Anterior cingulate cortex (tissue), 58 donors: ENCODE results near the gene LAIR1.
A peak's percentile ranks its signal among the peaks of the same experiment; 100 is the strongest.
"Not testable (repeated sequence)": the region's sequence is repeated elsewhere in the genome, so short reads cannot be mapped to it uniquely, and the experiment has no call there.

Source experiments
- DNase-seq, 58 donors: peaks; one replicate each; lab custom pipeline; 2025; lab: John Stamatoyannopoulos, UW

LAIR1 gene

GRCh38 chr19:54379187-54379678 is 14.5 kb upstream of the LAIR1 start:
- peak in 1 of 58 donors; percentile 17 for DNase-seq

- DNase-seq: no peak
Measured at GRCh38 chr19:54376610-54377285, 12.0 kb upstream of the LAIR1 start.

GRCh38 chr19:54375181-54375938 is 10.6 kb upstream of the LAIR1 start:
- peak in 1 of 58 donors; percentile 13 for DNase-seq

- DNase-seq: no peak
Measured at GRCh38 chr19:54373781-54374631, 9.3 kb upstream of the LAIR1 start.

GRCh38 chr19:54371453-54371852 is 6.7 kb upstream of the LAIR1 start:
- DNase-seq: not testable (repeated sequence)

- DNase-seq: not testable (repeated sequence)
Measured at GRCh38 chr19:54370434-54370796, 5.7 kb upstream of the LAIR1 start.

- not testable (repeated sequence) for DNase-seq
Measured at GRCh38 chr19:54369688-54370433, 5.1 kb upstream of the LAIR1 start.

- no peak for DNase-seq
Measured at GRCh38 chr19:54369082-54369687, 4.5 kb upstream of the LAIR1 start.

- no peak for DNase-seq
Measured at GRCh38 chr19:54366811-54367210, 2.1 kb upstream of the LAIR1 start.

GRCh38 chr19:54365798-54366197 is 1.1 kb upstream of the LAIR1 start:
- DNase-seq: not testable (repeated sequence)

GRCh38 chr19:54361680-54362422 is 2.9 kb downstream of the LAIR1 start:
- DNase-seq: not testable (repeated sequence)

GRCh38 chr19:54359149-54359820 is 5.4 kb downstream of the LAIR1 start:
- not testable (repeated sequence) for DNase-seq

- no peak for DNase-seq
Measured at GRCh38 chr19:54357381-54357780, 7.3 kb downstream of the LAIR1 start.

- no peak for DNase-seq
Measured at GRCh38 chr19:54356444-54357056, 8.2 kb downstream of the LAIR1 start.

GRCh38 chr19:54355675-54356074 is 9.1 kb downstream of the LAIR1 start:
- DNase-seq: no peak

- no peak for DNase-seq
Measured at GRCh38 chr19:54354761-54355160, 10.0 kb downstream of the LAIR1 start.

- DNase-seq: no peak
Measured at GRCh38 chr19:54352546-54352945, 12.2 kb downstream of the LAIR1 start.

- no peak for DNase-seq
Measured at GRCh38 chr19:54352041-54352440, 12.7 kb downstream of the LAIR1 start.
